HG02571 (cell line): ENCODE measurements around the gene ANKRD26.

Experiments used
- ATAC-seq: cut with Tn5 transposase; IDR thresholded peaks from one replicate; pipeline ENCODE4 v1.9.1; 2021; ENCODE audit warnings: mild to moderate bottlenecking, moderate library complexity; ENCODE audit not compliant: unreplicated experiment

Gene ANKRD26

DNA sequence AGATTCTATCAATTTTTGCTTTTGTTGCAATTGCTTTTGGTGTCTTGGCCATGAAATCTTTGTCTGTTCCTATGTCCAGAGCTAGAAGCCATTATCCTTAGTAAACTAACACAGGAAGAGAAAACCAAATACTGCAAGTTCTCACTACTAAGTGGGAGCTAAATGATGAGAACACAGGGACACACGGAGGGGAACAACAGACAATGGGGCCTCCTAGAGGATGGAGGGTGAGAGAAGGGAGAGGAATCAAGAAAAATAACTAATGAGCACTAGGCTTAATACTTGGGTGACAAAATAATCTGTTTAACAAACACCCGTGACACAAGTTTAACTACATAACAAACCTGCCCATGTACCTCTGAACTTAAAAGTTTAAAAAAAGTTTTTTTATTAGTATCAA is 78.2 kb downstream of the ANKRD26 start:
- ATAC-seq: no peak

DNA sequence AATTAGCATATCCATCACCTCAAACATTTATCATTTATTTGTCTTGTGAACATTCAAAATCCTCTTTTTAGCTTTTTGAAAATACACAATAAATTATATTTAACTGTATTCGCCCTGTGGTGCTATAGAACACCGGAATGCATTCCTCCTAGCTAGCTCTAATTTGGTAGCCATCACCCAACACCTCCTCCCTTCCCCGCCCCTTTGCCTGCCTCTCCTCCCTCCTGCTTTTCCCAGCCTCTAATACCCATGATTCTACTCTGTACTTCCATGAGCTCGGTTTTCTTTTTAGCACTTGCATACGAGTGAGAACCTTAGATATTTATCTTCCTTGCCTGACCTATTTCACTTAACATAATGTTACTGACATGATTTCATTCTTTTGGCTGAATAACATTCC is 80.1 kb downstream of the ANKRD26 start:
- ATAC-seq: no peak

DNA sequence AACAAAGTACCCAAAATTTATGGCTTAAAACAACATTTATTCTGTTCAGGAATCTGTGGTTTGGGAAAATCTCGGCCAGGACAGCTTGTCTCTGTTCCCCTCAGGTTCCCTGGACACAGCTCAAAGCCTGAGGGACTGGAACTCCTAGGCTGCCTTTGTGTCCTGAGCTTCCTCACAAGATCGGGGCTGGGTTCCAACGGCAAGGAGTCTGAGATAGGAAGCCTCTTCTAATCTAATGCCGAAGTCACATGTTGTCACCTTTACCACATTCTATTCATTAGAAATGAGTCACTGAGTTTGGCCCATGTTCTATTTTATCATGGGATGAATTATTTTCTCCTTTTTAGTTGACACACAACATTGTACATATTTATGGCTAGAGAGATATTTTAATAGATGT is 80.5 kb downstream of the ANKRD26 start:
- ATAC-seq: no peak

DNA sequence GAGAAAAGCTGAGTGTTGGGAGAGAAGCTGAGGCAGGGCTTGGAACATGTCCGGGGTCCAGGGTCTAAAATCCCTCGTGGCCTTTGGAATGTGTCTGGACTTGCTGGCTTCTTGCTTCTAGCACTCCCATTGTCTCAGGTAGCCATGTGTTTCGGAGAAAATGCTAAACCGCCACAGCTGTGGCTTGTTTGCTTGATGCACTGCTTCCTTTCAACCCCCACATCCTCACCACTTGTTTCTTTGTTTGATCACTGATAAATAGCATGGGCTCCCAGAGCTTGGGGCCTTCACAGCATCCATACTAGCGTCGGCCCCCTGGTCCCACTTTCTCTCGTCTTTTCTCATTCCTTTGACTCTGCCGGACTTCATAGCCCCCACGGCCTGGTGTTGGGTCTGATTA is 102.7 kb downstream of the ANKRD26 start:
- ATAC-seq: no peak

DNA sequence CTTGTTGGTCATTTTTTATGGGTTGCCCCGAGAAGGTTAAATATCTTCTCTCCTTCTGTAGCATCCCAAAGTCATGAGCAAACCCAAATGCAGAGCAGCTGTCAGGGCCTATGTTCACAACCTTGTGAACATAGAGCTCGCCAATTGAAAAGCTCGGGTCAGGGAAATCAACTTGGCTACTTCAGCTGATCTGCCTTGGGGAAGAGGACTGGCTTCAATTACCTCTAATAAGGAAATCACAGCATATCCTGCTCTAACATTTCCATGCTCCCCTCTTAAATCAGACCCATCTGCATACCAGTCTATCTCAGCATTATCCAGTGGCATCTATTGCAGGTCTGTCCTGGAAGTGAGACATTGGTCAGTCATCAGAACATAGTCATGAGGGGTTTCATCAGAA is 105.6 kb downstream of the ANKRD26 start:
- no peak for ATAC-seq

DNA sequence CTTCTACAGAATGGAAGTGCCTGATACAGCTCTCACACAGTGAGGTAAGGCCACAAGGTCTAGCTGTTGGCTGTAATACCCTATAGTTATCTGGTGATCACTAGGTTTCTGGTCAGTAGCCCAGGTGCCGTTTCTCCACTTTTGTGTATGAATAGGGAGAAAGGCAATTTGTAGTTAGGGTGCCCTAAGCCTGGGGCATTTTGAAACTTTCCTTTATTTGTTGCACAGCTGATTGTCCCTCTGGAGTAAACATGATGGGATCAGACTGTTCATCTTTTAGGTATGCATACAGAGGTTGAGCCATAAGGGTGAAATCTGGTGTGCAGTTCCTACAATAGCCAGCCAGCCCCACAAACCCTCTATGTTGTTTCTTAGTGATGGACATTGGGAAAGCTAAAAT is 112.4 kb downstream of the ANKRD26 start:
- ATAC-seq: no peak

- ATAC-seq: no peak
These were observed 117.1 kb downstream of the ANKRD26 start for GRCh38 chr10:26983156-26983555.

- no peak for ATAC-seq
These were observed 118.2 kb downstream of the ANKRD26 start for GRCh38 chr10:26982058-26982457.

GRCh38 chr10:26981232-26981824 is 119.0 kb downstream of the ANKRD26 start:
- ATAC-seq: no peak

DNA sequence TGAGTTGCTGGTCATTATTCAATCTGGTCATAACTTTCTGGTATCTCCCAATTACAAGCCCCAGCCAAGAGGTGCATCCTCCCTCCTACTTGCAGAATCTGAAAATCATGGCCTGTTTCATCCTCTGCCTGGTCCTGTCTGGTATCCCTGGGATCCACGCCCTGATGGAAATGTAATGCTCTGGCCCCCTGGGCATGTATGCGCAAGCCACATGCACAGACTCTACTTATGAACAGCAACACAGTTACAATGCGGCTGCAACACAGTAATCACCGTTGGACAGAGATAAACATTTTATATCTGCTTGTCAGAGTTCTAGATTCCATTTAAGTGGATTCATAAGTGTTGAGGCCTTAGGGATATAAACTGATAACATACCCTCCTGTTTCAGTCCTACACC is 121.8 kb downstream of the ANKRD26 start:
- no peak for ATAC-seq

- no peak for ATAC-seq
These were observed 122.7 kb downstream of the ANKRD26 start for GRCh38 chr10:26977635-26978034.

DNA sequence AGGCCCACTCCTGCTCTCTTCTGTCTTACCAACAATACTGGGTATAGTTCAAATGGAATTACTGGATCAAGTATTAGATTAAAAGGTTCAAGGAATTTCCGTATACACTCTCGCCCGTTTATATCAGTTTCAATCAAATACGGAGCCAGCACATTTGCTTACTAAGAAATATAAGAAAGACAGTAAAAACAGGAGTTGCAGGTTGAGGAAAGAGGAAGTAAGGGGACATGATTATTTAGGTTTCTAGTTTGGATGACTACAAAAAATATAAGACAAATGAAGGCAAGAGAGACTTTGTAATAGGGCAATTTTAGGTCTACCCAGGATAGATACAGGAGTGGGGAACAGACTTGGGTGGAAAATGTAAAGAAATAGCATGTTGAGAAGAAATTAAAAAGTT is 129.6 kb downstream of the ANKRD26 start:
- ATAC-seq: no peak

DNA sequence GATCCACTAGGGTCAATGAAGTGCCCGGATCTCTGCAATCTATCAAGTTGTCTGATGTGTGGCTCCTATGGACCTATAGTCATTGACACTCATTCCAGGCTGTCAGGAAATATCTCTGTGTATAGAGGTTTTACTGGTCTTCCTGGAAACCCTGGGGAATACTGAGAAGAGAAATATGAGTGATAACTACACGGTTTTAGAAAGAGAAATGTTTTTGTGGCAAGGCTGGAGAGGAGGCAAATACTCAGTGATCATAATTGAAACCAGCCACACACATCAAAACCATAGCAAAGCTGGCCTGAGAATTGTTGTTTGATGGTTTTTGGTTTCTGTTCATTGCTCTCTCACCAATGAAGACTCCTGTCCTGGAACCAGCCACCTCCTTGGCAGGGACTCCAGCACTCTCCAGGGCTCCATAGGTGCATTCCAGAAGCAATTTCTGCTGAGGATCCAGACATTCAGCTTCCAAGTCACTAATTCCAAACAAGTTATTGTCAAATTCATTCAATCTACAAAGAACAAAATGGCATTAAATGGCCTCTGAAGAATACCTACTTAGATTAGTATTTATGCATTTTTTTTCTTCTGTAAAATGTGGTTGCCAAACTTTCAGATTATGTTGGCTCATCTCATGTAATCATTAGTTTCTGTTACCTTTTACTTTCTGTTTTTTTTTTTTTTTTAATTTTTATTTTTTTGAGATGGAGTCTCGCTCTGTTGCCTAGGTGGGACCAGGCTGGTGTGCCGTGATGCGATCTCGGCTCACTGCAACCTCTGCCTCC is 131.0 kb downstream of the ANKRD26 start:
- ATAC-seq: peak; percentile 87

GRCh38 chr10:26962835-26963234 is 137.5 kb downstream of the ANKRD26 start:
- ATAC-seq: no peak

DNA sequence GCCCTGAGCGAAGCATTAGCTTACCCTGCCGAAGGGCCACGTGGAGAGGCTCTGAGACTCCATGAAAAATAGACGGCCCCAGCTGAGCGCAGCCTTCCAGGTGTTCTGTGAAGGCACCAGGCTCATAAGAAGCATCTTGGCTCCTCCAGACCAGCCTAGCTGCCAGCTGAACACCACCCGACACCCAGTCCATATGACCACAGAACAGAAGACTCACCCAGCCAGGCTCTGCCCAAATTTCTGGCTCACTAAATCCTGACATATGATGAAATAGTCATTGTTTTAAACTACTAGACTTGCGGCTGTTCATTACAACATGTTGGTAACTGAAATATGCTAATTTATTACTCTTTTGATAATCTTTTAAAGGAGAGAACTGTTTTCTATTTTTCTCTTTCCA is 140.0 kb downstream of the ANKRD26 start:
- ATAC-seq: no peak

DNA sequence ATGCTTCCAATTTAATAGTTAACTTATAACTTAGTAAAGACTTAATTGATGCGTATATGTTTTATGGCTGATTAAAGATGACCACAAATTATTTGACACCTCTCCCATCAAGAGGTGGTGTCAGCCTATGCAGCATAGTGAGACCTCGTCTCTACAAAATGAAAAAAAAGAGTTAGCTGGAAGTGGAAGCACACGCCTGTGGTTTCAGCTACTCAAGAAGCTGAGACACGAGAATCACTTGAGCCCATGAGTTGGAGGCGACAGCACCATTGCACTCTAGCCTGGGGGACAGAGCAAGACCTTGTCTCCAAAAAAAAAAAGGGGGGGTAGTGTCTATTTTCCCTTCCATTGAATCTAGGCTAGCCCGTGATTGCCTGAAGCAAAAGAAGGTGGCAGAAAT is 140.5 kb downstream of the ANKRD26 start:
- no peak for ATAC-seq
